Uterus (tissue), 4 donors: ENCODE data around the gene MREG. TPM values are rescaled to one million over a fixed set of nuclear protein-coding genes. Genes with fewer than 3 reads are reported as not detected.

Source experiments
- DNase-seq, 2 donors: peaks; one replicate each; pipeline ENCODE4 v3.0.0-alpha.2; 2019 to 2020
- H3K27ac ChIP-seq, 2 donors: fragments of 200-600 bp; sonication (generic); 1 replicate in 1 of 2; 2 replicates in 1 of 2; pipeline ENCODE4 v1.5.1; 2016 to 2018
- H3K27me3 ChIP-seq, 2 donors: fragments of 200-600 bp; sonication (generic); one replicate each; pipeline ENCODE4 v1.5.1; 2018 to 2019; ENCODE audit warnings: control low read depth in 1 of 2
- H3K36me3 ChIP-seq, 2 donors: fragments of 200-600 bp; sonication (generic); one replicate each; pipeline ENCODE4 v1.5.1; 2019; ENCODE audit warnings: control low read depth in 1 of 2
- H3K4me1 ChIP-seq, 2 donors: fragments of 200-600 bp; sonication (generic); one replicate each; pipeline ENCODE4 v1.5.1; 2018 to 2019; ENCODE audit warnings: control low read depth in 1 of 2
- H3K4me3 ChIP-seq, 2 donors: fragments of 200-600 bp; sonication (generic); 1 replicate in 1 of 2; 2 replicates in 1 of 2; pipeline ENCODE4 v1.5.1; 2018 to 2019; ENCODE audit warnings: mild to moderate bottlenecking in 1 of 2
- H3K9me3 ChIP-seq, 2 donors: fragments of 200-600 bp; sonication (generic); one replicate each; pipeline ENCODE4 v1.5.1; 2019; ENCODE audit warnings: control low read depth in 1 of 2
- POLR2A ChIP-seq, 2 donors: fragments of 450-650 bp; IDR thresholded peaks; one replicate each; pipeline ENCODE4 v1.6.1; 2016; ENCODE audit warnings: antibody characterized with exemption in 2 of 2, mild to moderate bottlenecking in 1 of 2, moderate library complexity in 1 of 2
- intact Hi-C: fragments of 100-400 bp; cut with DNase I; formaldehyde crosslinking; loops from one replicate; pipeline ENCODE4 v1.15.1; 2023; ENCODE audit warnings: low total_unique reads
- total RNA-seq, 4 donors: library from RNA; depleted of rRNA in 3 of 4; stranded (reverse); fragments of >200 nt in 3 of 4; gene quantifications; one replicate each; pipeline versions ENCODE4 v1.1.0 to v1.2.4, GENCODE V29; 2014 to 2023
- TF ChIP-seq, protein P1 (sequence below), 4 experiments: fragments of 200-600 bp in 2 of 4; fragments of 450-650 bp in 2 of 4; sonication (generic) in 2 of 4; IDR thresholded peaks; one replicate each; pipeline ENCODE4 v1.5.1; 2016 to 2019; ENCODE audit warnings: antibody characterized with exemption in 4 of 4, mild to moderate bottlenecking in 2 of 4, moderate library complexity in 1 of 4
- donor health status: DM: yes; HTN: yes; CAD: no.

MREG gene
- total RNA-seq, 4 donors from 2014 or later, result 0.59 to 8.5 (median 3.9) TPM

DNA sequence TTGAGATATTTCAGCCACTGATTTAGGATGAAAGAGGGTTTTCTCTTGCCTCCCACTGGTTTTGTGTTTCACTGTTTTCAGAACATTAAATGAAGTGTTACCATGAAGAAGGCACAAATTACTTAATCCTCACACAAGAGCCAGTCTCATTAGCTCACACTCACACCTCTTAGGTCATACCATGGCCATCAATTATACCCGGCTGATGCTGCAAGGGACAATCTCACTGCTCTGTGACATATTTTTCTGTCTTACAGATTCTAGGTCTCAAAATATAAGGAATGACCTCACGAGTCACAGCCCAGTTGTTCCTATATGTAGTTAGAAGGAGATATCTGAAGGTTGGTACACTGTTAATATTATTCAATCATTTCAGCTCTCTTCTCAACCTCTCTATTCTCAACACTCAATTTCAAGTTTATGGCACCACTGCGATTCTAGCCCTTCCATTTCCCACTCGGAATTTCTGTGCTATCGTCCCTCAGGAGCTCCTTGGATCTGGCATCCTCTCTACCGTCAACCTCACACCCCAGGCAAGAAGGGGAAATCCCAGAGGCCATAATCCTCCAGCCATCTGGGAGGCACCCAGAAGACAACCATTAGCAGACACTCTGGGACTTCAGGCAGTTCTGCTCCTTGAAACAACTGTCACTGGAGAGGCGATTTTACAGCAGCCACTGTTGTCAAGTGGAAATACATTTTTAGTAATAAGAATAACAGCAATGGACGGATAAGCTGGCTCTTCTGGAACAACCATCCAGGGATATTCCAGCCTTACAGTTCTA, 101.9 kb downstream of the MREG start:
- Histone ChIP-seq H3K4me3 (no peak overlapping the region), H3K27me3 (no peaks in the 10 kb centered on the region), H3K9me3 (no peaks in the 10 kb centered on the region), H3K27ac (no peak overlapping the region), H3K36me3 (no peaks in the 10 kb centered on the region), H3K4me1 (no peaks in the 10 kb centered on the region)
- TF ChIP-seq POLR2A (IDR thresholded peaks at IDR 0.05), result no peak
- TF ChIP-seq, protein P1, sequence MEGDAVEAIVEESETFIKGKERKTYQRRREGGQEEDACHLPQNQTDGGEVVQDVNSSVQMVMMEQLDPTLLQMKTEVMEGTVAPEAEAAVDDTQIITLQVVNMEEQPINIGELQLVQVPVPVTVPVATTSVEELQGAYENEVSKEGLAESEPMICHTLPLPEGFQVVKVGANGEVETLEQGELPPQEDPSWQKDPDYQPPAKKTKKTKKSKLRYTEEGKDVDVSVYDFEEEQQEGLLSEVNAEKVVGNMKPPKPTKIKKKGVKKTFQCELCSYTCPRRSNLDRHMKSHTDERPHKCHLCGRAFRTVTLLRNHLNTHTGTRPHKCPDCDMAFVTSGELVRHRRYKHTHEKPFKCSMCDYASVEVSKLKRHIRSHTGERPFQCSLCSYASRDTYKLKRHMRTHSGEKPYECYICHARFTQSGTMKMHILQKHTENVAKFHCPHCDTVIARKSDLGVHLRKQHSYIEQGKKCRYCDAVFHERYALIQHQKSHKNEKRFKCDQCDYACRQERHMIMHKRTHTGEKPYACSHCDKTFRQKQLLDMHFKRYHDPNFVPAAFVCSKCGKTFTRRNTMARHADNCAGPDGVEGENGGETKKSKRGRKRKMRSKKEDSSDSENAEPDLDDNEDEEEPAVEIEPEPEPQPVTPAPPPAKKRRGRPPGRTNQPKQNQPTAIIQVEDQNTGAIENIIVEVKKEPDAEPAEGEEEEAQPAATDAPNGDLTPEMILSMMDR (IDR thresholded peaks at IDR 0.05), result no peak
- intact Hi-C loops, result loop anchor here (10.0 kb wide), 1 partner anchor 467 kb away; no protein-coding TSS in a partner anchor
- no peak for DNase-seq

DNA sequence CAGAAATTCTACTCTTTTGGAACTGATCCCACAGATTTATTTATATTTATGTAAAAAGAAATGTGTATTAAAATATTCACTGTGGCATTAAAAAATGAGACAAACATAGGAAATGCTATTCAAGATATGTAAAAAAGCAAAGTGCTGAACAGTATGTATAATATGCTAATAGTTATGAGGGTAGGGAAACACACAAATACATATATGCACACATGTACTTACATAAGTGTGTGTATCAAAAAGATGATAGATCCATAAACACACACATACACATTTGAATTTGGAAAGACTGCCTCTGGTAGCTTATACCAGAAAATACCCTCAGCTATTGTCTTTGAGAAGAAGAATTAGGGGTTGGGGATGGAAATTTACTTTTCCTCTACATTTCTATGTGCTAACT, 103.2 kb downstream of the MREG start:
- no peaks in the 10 kb centered on the region for H3K27me3 ChIP-seq
- intact Hi-C loops, result loop anchor here (10.0 kb wide), 1 partner anchor 465 kb away; no protein-coding TSS in a partner anchor
- H3K9me3 ChIP-seq, result no peaks in the 10 kb centered on the region
- TF ChIP-seq, protein P1 (IDR thresholded peaks at IDR 0.05), result no peak
- no peak for TF ChIP-seq POLR2A (IDR thresholded peaks at IDR 0.05)
- DNase-seq, result no peak
- no peaks in the 10 kb centered on the region for H3K36me3 ChIP-seq
- H3K4me3 ChIP-seq, result no peak overlapping the region
- H3K4me1 ChIP-seq, result no peaks in the 10 kb centered on the region
- no peak overlapping the region for H3K27ac ChIP-seq

GRCh38 chr2:215907147-215907546, 106.2 kb downstream of the MREG start:
- Histone ChIP-seq H3K27ac (no peak overlapping the region), H3K9me3 (no peaks in the 10 kb centered on the region), H3K36me3 (no peaks in the 10 kb centered on the region), H3K27me3 (no peaks in the 10 kb centered on the region), H3K4me1 (no peaks in the 10 kb centered on the region), H3K4me3 (no peak overlapping the region)
- intact Hi-C loops, result no loop called here
- no peak for DNase-seq
- TF ChIP-seq POLR2A (IDR thresholded peaks at IDR 0.05), result no peak
- TF ChIP-seq, protein P1 (IDR thresholded peaks at IDR 0.05), result no peak

- no peaks in the 10 kb centered on the region for H3K36me3 ChIP-seq
- no peak for DNase-seq
- no peak overlapping the region for H3K4me3 ChIP-seq
- intact Hi-C loops, result no loop called here
- no peaks in the 10 kb centered on the region for H3K9me3 ChIP-seq
- no peaks in the 10 kb centered on the region for H3K27me3 ChIP-seq
- TF ChIP-seq, protein P1 (IDR thresholded peaks at IDR 0.05), result no peak
- no peak for TF ChIP-seq POLR2A (IDR thresholded peaks at IDR 0.05)
- H3K4me1 ChIP-seq, result no peaks in the 10 kb centered on the region
- no peak overlapping the region for H3K27ac ChIP-seq
These were observed 106.9 kb downstream of the MREG start for GRCh38 chr2:215906458-215906857.

DNA sequence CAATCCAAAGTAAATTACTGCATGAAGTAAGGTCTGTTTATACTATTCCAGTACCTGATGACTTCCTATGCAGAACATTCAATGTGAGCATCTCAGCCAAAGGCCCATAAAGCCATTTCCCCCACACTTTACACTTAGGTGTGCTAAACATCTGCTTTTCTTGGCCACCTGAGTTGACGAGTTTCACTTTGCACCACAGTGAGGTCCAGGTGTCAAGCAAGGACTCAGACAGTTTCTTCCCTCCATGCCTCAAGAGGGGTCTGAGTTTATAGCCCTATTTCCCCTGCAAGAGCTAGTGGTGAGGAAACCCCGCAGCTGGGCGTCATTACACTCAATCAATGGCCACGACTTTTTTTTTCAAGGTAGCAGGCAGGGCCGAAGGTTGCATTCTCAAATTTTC, 107.7 kb downstream of the MREG start:
- no peak for DNase-seq
- intact Hi-C loops, result no loop called here

More for the DNA sequence above, 107.7 kb downstream of the MREG start:
- Histone ChIP-seq H3K36me3 (no peaks in the 10 kb centered on the region), H3K9me3 (no peaks in the 10 kb centered on the region), H3K4me3 (no peak overlapping the region), H3K4me1 (no peaks in the 10 kb centered on the region), H3K27me3 (no peaks in the 10 kb centered on the region), H3K27ac (no peak overlapping the region)
- TF ChIP-seq, protein P1 (IDR thresholded peaks at IDR 0.05), result no peak
- TF ChIP-seq POLR2A (IDR thresholded peaks at IDR 0.05), result no peak
